Activated CD4-positive, alpha-beta T cell treated with anti-CD3 and anti-CD28 coated beads, Interleukin-2, amount 10 ng/mL, durations not matched to agents 7 days and 5 days (primary cell): ENCODE results near the gene TTC28. TPM values are rescaled to one million over a fixed set of nuclear protein-coding genes. Genes with fewer than 3 reads are reported as not detected.

Source experiments
- CTCF ChIA-PET: fragments of 350-600 bp; sonication (Branson Sonifier 250); formaldehyde crosslinking; loops from one replicate; lab custom pipeline; 2021; ENCODE audit warnings: antibody characterized with exemption; lab: Charles Lee
- POLR2A ChIA-PET: fragments of 350-600 bp; sonication (Branson Sonifier 250); formaldehyde crosslinking; loops from one replicate; lab custom pipeline; 2021; ENCODE audit warnings: antibody characterized with exemption; lab: Charles Lee
- DNase-seq: peaks from one replicate; pipeline ENCODE4 v3.0.0-alpha.2; 2020
- H3K27ac Mint-ChIP-seq: one replicate; pipeline ENCODE4 v1.8.0; 2021; ENCODE audit warnings: mild to moderate bottlenecking, moderate library complexity, mixed read lengths
- H3K27me3 Mint-ChIP-seq: one replicate; pipeline ENCODE4 v1.8.0; 2021; ENCODE audit warnings: mixed read lengths
- H3K36me3 Mint-ChIP-seq: one replicate; pipeline ENCODE4 v1.8.0; 2021; ENCODE audit warnings: low read depth, mixed read lengths
- H3K4me1 Mint-ChIP-seq: one replicate; pipeline ENCODE4 v1.8.0; 2021; ENCODE audit warnings: mixed read lengths
- H3K4me3 Mint-ChIP-seq: one replicate; pipeline ENCODE4 v1.8.0; 2021; ENCODE audit warnings: mild to moderate bottlenecking, moderate library complexity, mixed read lengths
- H3K9me3 Mint-ChIP-seq: one replicate; pipeline ENCODE4 v1.8.0; 2021; ENCODE audit warnings: mixed read lengths
- total RNA-seq, 2 experiments: library from RNA; stranded (reverse); gene quantifications; one replicate each; pipeline ENCODE4 v1.2.3, GENCODE V29; 2021

Gene TTC28
- total RNA-seq, 2 experiments from 2014 or later: 0.74 to 1.2 TPM

GRCh38 chr22:28410050-28410816 lies 269.4 kb downstream of the TTC28 start:
- Mint-ChIP-seq H3K27ac (no peak overlapping the region), H3K4me3 (no peak overlapping the region), H3K4me1 (no peaks in the 10 kb centered on the region), H3K36me3 (no peaks in the 10 kb centered on the region), H3K9me3 (no peaks in the 10 kb centered on the region), H3K27me3 (peaks cover 7% of the 10 kb centered on the region)
- DNase-seq: no peak
- ChIA-PET CTCF (no interaction called here), POLR2A (no interaction called here)

- POLR2A ChIA-PET: no interaction called here
- Mint-ChIP-seq H3K36me3 (peaks cover 2% of the 10 kb centered on the region), H3K27ac (no peak overlapping the region), H3K27me3 (peaks cover 4% of the 10 kb centered on the region), H3K4me3 (no peak overlapping the region), H3K9me3 (peaks cover 3% of the 10 kb centered on the region), H3K4me1 (peaks cover 1% of the 10 kb centered on the region)
- DNase-seq: no peak
- CTCF ChIA-PET: no interaction called here
Observed at GRCh38 chr22:28408709-28409108, 270.9 kb downstream of the TTC28 start.

GRCh38 chr22:28407645-28408044 lies 272.0 kb downstream of the TTC28 start:
- POLR2A ChIA-PET: no interaction called here
- H3K36me3 Mint-ChIP-seq: peaks cover 2% of the 10 kb centered on the region
- H3K27ac Mint-ChIP-seq: no peak overlapping the region
- H3K4me3 Mint-ChIP-seq: no peak overlapping the region
- DNase-seq: no peak
- peaks cover 3% of the 10 kb centered on the region for H3K4me1 Mint-ChIP-seq
- CTCF ChIA-PET: no interaction called here
- peaks cover 3% of the 10 kb centered on the region for H3K9me3 Mint-ChIP-seq
- peaks cover 4% of the 10 kb centered on the region for H3K27me3 Mint-ChIP-seq

GRCh38 chr22:28406246-28406645 lies 273.4 kb downstream of the TTC28 start:
- H3K9me3 Mint-ChIP-seq: peaks cover 3% of the 10 kb centered on the region
- peaks cover 7% of the 10 kb centered on the region for H3K4me1 Mint-ChIP-seq
- CTCF ChIA-PET: no interaction called here
- peaks cover 2% of the 10 kb centered on the region for H3K36me3 Mint-ChIP-seq
- no peak for DNase-seq
- peaks cover 4% of the 10 kb centered on the region for H3K27me3 Mint-ChIP-seq
- POLR2A ChIA-PET: no interaction called here
- H3K27ac Mint-ChIP-seq: no peak overlapping the region
- no peak overlapping the region for H3K4me3 Mint-ChIP-seq

GRCh38 chr22:28405588-28405987 lies 274.1 kb downstream of the TTC28 start:
- DNase-seq: no peak
- ChIA-PET POLR2A (no interaction called here), CTCF (no interaction called here)
- Mint-ChIP-seq H3K9me3 (peaks cover 3% of the 10 kb centered on the region), H3K27me3 (peaks cover 2% of the 10 kb centered on the region), H3K36me3 (peaks cover 2% of the 10 kb centered on the region), H3K27ac (no peak overlapping the region), H3K4me1 (peaks cover 9% of the 10 kb centered on the region), H3K4me3 (no peak overlapping the region)

GRCh38 chr22:28402539-28402938 lies 277.1 kb downstream of the TTC28 start:
- peaks cover 2% of the 10 kb centered on the region for H3K36me3 Mint-ChIP-seq
- no peak overlapping the region for H3K4me3 Mint-ChIP-seq
- peaks cover 17% of the 10 kb centered on the region for H3K4me1 Mint-ChIP-seq
- peak overlapping the region; percentile 15 for H3K27ac Mint-ChIP-seq
- H3K27me3 Mint-ChIP-seq: no peaks in the 10 kb centered on the region
- peaks cover 3% of the 10 kb centered on the region for H3K9me3 Mint-ChIP-seq
- no peak for DNase-seq
- ChIA-PET CTCF (no interaction called here), POLR2A (no interaction called here)

GRCh38 chr22:28402060-28402459 lies 277.6 kb downstream of the TTC28 start:
- H3K36me3 Mint-ChIP-seq: peaks cover 2% of the 10 kb centered on the region
- no peak overlapping the region for H3K4me3 Mint-ChIP-seq
- ChIA-PET POLR2A (no interaction called here), CTCF (no interaction called here)
- no peak overlapping the region for H3K27ac Mint-ChIP-seq
- no peaks in the 10 kb centered on the region for H3K27me3 Mint-ChIP-seq
- H3K9me3 Mint-ChIP-seq: peaks cover 3% of the 10 kb centered on the region
- peaks cover 20% of the 10 kb centered on the region for H3K4me1 Mint-ChIP-seq
- no peak for DNase-seq

GRCh38 chr22:28398981-28399380 lies 280.7 kb downstream of the TTC28 start:
- no peaks in the 10 kb centered on the region for H3K36me3 Mint-ChIP-seq
- no peaks in the 10 kb centered on the region for H3K27me3 Mint-ChIP-seq
- no peak overlapping the region for H3K27ac Mint-ChIP-seq
- ChIA-PET POLR2A (no interaction called here), CTCF (no interaction called here)
- no peak overlapping the region for H3K4me3 Mint-ChIP-seq
- peaks cover 42% of the 10 kb centered on the region for H3K4me1 Mint-ChIP-seq
- no peak for DNase-seq
- no peaks in the 10 kb centered on the region for H3K9me3 Mint-ChIP-seq

GRCh38 chr22:28398355-28398754 lies 281.3 kb downstream of the TTC28 start:
- no peak for DNase-seq
- H3K9me3 Mint-ChIP-seq: no peaks in the 10 kb centered on the region
- CTCF ChIA-PET: no interaction called here
- no peak overlapping the region for H3K27ac Mint-ChIP-seq
- H3K4me3 Mint-ChIP-seq: no peak overlapping the region
- no peaks in the 10 kb centered on the region for H3K27me3 Mint-ChIP-seq
- peaks cover 42% of the 10 kb centered on the region for H3K4me1 Mint-ChIP-seq
- no peaks in the 10 kb centered on the region for H3K36me3 Mint-ChIP-seq
- POLR2A ChIA-PET: no interaction called here

GRCh38 chr22:28397306-28397705 lies 282.3 kb downstream of the TTC28 start:
- Mint-ChIP-seq H3K9me3 (no peaks in the 10 kb centered on the region), H3K4me1 (peaks cover 37% of the 10 kb centered on the region), H3K27me3 (no peaks in the 10 kb centered on the region), H3K4me3 (no peak overlapping the region), H3K27ac (no peak overlapping the region), H3K36me3 (peaks cover 2% of the 10 kb centered on the region)
- DNase-seq: no peak
- CTCF ChIA-PET: no interaction called here
- POLR2A ChIA-PET: no interaction called here

- peaks cover 40% of the 10 kb centered on the region for H3K4me1 Mint-ChIP-seq
- CTCF ChIA-PET: no interaction called here
- DNase-seq: no peak
- peaks cover 5% of the 10 kb centered on the region for H3K36me3 Mint-ChIP-seq
- H3K4me3 Mint-ChIP-seq: peak overlapping the region; percentile 15
- peak overlapping the region; percentile 77 for H3K27ac Mint-ChIP-seq
- POLR2A ChIA-PET: no interaction called here
- H3K27me3 Mint-ChIP-seq: peaks cover 2% of the 10 kb centered on the region
- H3K9me3 Mint-ChIP-seq: no peaks in the 10 kb centered on the region
Observed at GRCh38 chr22:28395920-28396753, 283.5 kb downstream of the TTC28 start.

- H3K9me3 Mint-ChIP-seq: no peaks in the 10 kb centered on the region
- H3K36me3 Mint-ChIP-seq: peaks cover 5% of the 10 kb centered on the region
- CTCF ChIA-PET: no interaction called here
- no peak overlapping the region for H3K27ac Mint-ChIP-seq
- POLR2A ChIA-PET: no interaction called here
- no peak overlapping the region for H3K4me3 Mint-ChIP-seq
- peaks cover 2% of the 10 kb centered on the region for H3K27me3 Mint-ChIP-seq
- no peak for DNase-seq
- peaks cover 38% of the 10 kb centered on the region for H3K4me1 Mint-ChIP-seq
Observed at GRCh38 chr22:28395520-28395919, 284.1 kb downstream of the TTC28 start.

- Mint-ChIP-seq H3K4me1 (peaks cover 38% of the 10 kb centered on the region), H3K27me3 (peaks cover 2% of the 10 kb centered on the region), H3K9me3 (no peaks in the 10 kb centered on the region), H3K36me3 (peaks cover 5% of the 10 kb centered on the region), H3K27ac (no peak overlapping the region), H3K4me3 (no peak overlapping the region)
- no peak for DNase-seq
- POLR2A ChIA-PET: no interaction called here
- CTCF ChIA-PET: interaction anchor here (0.8 kb wide), 1 partner anchor 23 kb away, joined by 3 read pairs; no protein-coding TSS in a partner anchor
Observed at GRCh38 chr22:28394513-28395110, 285.0 kb downstream of the TTC28 start.
